H1 (cell line): ENCODE data around the gene PID1. TPM values are rescaled to one million over a fixed set of nuclear protein-coding genes. Genes with fewer than 3 reads are reported as not detected.

Experiments used
- polyA plus RNA-seq, 7 experiments: library from polyadenylated mRNA; depleted of rRNA in 3 of 7; stranded (reverse) in 5 of 7; unstranded in 2 of 7; fragments of >200 nt in 5 of 7; fragments of 200-250 nt in 2 of 7; gene quantifications; 1 replicate in 5 of 7; 2 replicates in 1 of 7; 4 replicates in 1 of 7; pipeline versions ENCODE4 v1.2.1 to v1.2.3, GENCODE V29; 2011 to 2013; ENCODE audit warnings: missing spikeins in 2 of 7, mixed read lengths in 2 of 7
- total RNA-seq: library from RNA; stranded (reverse); fragmentation: NEBNext Ultra II Directional; extraction: Animal tissue kit (Norgen Biotek cat#: 25700); gene quantifications from 2 replicates; pipeline ENCODE4 v1.2.1, GENCODE V29; 2021
- TF ChIP-seq, protein P1 (sequence below): IDR thresholded peaks from 2 replicates; pipeline ENCODE4 v1.6.1; 2011; ENCODE audit warnings: low read length, improper control_type of control experiment

The PID1 gene
- total and polyA plus RNA-seq, 2 of the 8 experiments (the other 6 are each of a cell fraction or from before 2014, with no cell fraction given) = 1.5 to 3.3 TPM

DNA sequence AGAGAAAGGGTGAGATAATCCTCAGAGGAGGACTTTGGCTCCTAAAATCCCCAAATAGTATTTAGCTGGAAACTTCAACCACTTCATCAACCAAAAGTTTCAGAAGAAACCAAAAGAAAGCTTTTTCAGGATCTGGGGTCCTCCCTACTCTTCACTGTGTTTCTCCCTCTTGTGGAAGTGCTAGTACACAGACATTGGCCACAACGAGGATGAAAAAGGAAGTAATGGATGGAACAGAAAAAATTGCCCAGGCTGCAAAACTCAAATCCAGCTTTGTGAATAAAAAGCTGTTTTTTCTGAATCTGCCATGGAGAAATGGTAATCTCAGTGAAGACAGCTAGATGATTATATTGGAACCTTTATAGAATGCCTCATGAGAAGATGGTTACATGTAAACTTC is 4.0 kb downstream of the PID1 start (continued):
- TF ChIP-seq, protein P1, sequence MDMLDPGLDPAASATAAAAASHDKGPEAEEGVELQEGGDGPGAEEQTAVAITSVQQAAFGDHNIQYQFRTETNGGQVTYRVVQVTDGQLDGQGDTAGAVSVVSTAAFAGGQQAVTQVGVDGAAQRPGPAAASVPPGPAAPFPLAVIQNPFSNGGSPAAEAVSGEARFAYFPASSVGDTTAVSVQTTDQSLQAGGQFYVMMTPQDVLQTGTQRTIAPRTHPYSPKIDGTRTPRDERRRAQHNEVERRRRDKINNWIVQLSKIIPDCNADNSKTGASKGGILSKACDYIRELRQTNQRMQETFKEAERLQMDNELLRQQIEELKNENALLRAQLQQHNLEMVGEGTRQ = no peak
